GM23248 (cell line): ENCODE measurements around the gene CSNK1G1. TPM values are rescaled to one million over a fixed set of nuclear protein-coding genes. Genes with fewer than 3 reads are reported as not detected.
"Not testable (repeated sequence)": the region's sequence is repeated elsewhere in the genome, so short reads cannot be mapped to it uniquely, and the experiment has no call there.

Source experiments
- DNase-seq: peaks from one replicate; pipeline ENCODE4 v3.0.0-alpha.2; 2015
- H2AFZ ChIP-seq: fragments of 200-600 bp; sonication (generic); 2 replicates; pipeline ENCODE4 v1.6.1; 2016; ENCODE audit warnings: antibody characterized with exemption
- H3F3A ChIP-seq: fragments of 200-600 bp; sonication (generic); 2 replicates; pipeline ENCODE4 v1.6.1; 2016; ENCODE audit warnings: mild to moderate bottlenecking, antibody characterized with exemption, mixed run types; ENCODE audit not compliant: insufficient read depth
- H3K27ac ChIP-seq: fragments of 200-600 bp; sonication (generic); 2 replicates; pipeline ENCODE4 v1.5.1; 2016; ENCODE audit warnings: mild to moderate bottlenecking
- H3K27me3 ChIP-seq: fragments of 200-600 bp; sonication (generic); replicated peaks from 2 replicates; pipeline ENCODE4 v1.6.1; 2016; ENCODE audit warnings: mild to moderate bottlenecking; ENCODE audit not compliant: insufficient read depth
- H3K36me3 ChIP-seq: fragments of 200-600 bp; sonication (generic); 2 replicates; pipeline ENCODE4 v1.6.1; 2016; ENCODE audit warnings: low read depth, mild to moderate bottlenecking
- H3K4me1 ChIP-seq: fragments of 200-600 bp; sonication (generic); 2 replicates; pipeline ENCODE4 v1.6.1; 2016; ENCODE audit warnings: mild to moderate bottlenecking; ENCODE audit not compliant: insufficient read depth
- H3K4me2 ChIP-seq: fragments of 200-600 bp; sonication (generic); one replicate; pipeline ENCODE4 v1.6.1; 2016; ENCODE audit warnings: mild to moderate bottlenecking; ENCODE audit not compliant: unreplicated experiment
- H3K4me3 ChIP-seq: fragments of 200-600 bp; sonication (generic); 2 replicates; pipeline ENCODE4 v1.5.1; 2016; ENCODE audit warnings: mild to moderate bottlenecking
- H3K79me2 ChIP-seq: fragments of 200-600 bp; sonication (generic); 2 replicates; pipeline ENCODE4 v1.6.1; 2016; ENCODE audit warnings: mild to moderate bottlenecking; ENCODE audit not compliant: insufficient read depth
- H3K9ac ChIP-seq: fragments of 200-600 bp; sonication (generic); 2 replicates; pipeline ENCODE4 v1.6.1; 2016; ENCODE audit warnings: mild to moderate bottlenecking
- H3K9me2 ChIP-seq: fragments of 200-600 bp; sonication (generic); 2 replicates; pipeline ENCODE4 v1.6.1; 2016; ENCODE audit warnings: mixed run types, mild to moderate bottlenecking, moderate library complexity; ENCODE audit not compliant: insufficient read depth
- H3K9me3 ChIP-seq: fragments of 200-600 bp; sonication (generic); one replicate; pipeline ENCODE4 v1.6.1; 2017; ENCODE audit warnings: low read depth
- H4K20me1 ChIP-seq: fragments of 200-600 bp; sonication (generic); 2 replicates; pipeline ENCODE4 v1.6.0; 2016; ENCODE audit not compliant: insufficient read depth
- EZH2 ChIP-seq: fragments of 200-600 bp; sonication (generic); IDR thresholded peaks from 2 replicates; pipeline ENCODE4 v1.6.1; 2018; ENCODE audit warnings: antibody characterized with exemption, mild to moderate bottlenecking; ENCODE audit not compliant: insufficient read depth, poor library complexity, severe bottlenecking
- EZH2phosphoT487 ChIP-seq: fragments of 200-600 bp; sonication (generic); IDR thresholded peaks from 2 replicates; pipeline ENCODE4 v1.6.1; 2018; ENCODE audit warnings: antibody characterized with exemption, moderate library complexity, mild to moderate bottlenecking, low read depth; ENCODE audit not compliant: insufficient read depth
- WGBS, 2 experiments: methylation state at CpG; one replicate each; pipeline ENCODE4 v1.1.6; 2015 to 2017; ENCODE audit warnings: low lambda C conversion rate in 2 of 2, low coverage in 1 of 2; ENCODE audit errors: missing lambda C conversion rate in 2 of 2; 5-methylcytosine and 5-hydroxymethylcytosine counted together
- in situ Hi-C: fragments of 300-500 bp; cut with MboI; formaldehyde crosslinking; loops from 2 replicates; pipeline ENCODE4 v1.15.0; 2020
- polyA plus RNA-seq: library from polyadenylated mRNA; unstranded; fragments of >200 nt; fragmentation: Nextera tagmentation; extraction: Ambion mirVana; gene quantifications from 2 replicates; pipeline ENCODE4 v1.2.1, GENCODE V29; 2016
- total RNA-seq: library from RNA; depleted of rRNA; stranded (reverse); fragments of >200 nt; shearing (Covaris generic); gene quantifications from 2 replicates; pipeline ENCODE4 v1.2.3, GENCODE V29; 2014

CSNK1G1 gene
- total and polyA plus RNA-seq, 2 experiments from 2014 or later = 14.8 to 17.1 TPM

GRCh38 chr15:64223882-64224281 is 132.1 kb downstream of the CSNK1G1 start:
- no peak for TF ChIP-seq EZH2
- no peak for TF ChIP-seq EZH2phosphoT487
- peaks cover 97% of the 10 kb centered on the region for H3K79me2 ChIP-seq
- H3K4me3 ChIP-seq = no peak overlapping the region
- H3K36me3 ChIP-seq = no peaks in the 10 kb centered on the region
- no peak for DNase-seq
- no peak overlapping the region for H2AFZ ChIP-seq
- H3K4me2 ChIP-seq = no peak overlapping the region
- peaks cover 7% of the 10 kb centered on the region for H3F3A ChIP-seq
- in situ Hi-C loops = no loop called here
- no peaks in the 10 kb centered on the region for H3K9me2 ChIP-seq
- peaks cover 13% of the 10 kb centered on the region for H3K4me1 ChIP-seq
- H3K27ac ChIP-seq = no peak overlapping the region
- no peaks in the 10 kb centered on the region for H4K20me1 ChIP-seq
- H3K27me3 ChIP-seq = no peaks in the 10 kb centered on the region
- H3K9ac ChIP-seq = no peak overlapping the region
- H3K9me3 ChIP-seq = no peaks in the 10 kb centered on the region

GRCh38 chr15:64222573-64223366 is 133.2 kb downstream of the CSNK1G1 start:
- in situ Hi-C loops = no loop called here
- Histone ChIP-seq H3K4me3 (no peak overlapping the region), H3K36me3 (no peaks in the 10 kb centered on the region), H3K9ac (peak overlapping the region; percentile 5; the same call in 1 of the 2 replicates), H4K20me1 (no peaks in the 10 kb centered on the region), H3K9me2 (no peaks in the 10 kb centered on the region), H3F3A (peaks cover 7% of the 10 kb centered on the region), H2AFZ (no peak overlapping the region), H3K27me3 (no peaks in the 10 kb centered on the region), H3K9me3 (no peaks in the 10 kb centered on the region), H3K4me2 (no peak overlapping the region), H3K27ac (peak overlapping the region; percentile 27), H3K4me1 (peaks cover 13% of the 10 kb centered on the region), H3K79me2 (peaks cover 98% of the 10 kb centered on the region)
- DNase-seq = peak; percentile 69
- TF ChIP-seq EZH2phosphoT487 (no peak), EZH2 (no peak)
- 94 to 96% methylated on average over 3 of the region's 3 CpGs for WGBS, 2 experiments

- H4K20me1 ChIP-seq, H3K9me3 ChIP-seq, H3K9ac ChIP-seq, DNase-seq, H3K9me2 ChIP-seq, H3K4me2 ChIP-seq, H3K27me3 ChIP-seq, H3K36me3 ChIP-seq, H3F3A ChIP-seq, H3K4me3 ChIP-seq, in situ Hi-C loops, H2AFZ ChIP-seq, H3K27ac ChIP-seq: not testable (repeated sequence)
- 100% methylated on average over 1 of the region's 1 CpG for WGBS, 2 experiments
- Histone ChIP-seq H3K4me1 (peaks cover 13% of the 10 kb centered on the region), H3K79me2 (peaks cover 99% of the 10 kb centered on the region)
Observed at GRCh38 chr15:64221911-64222310, 134.1 kb downstream of the CSNK1G1 start.

- H3K4me2 ChIP-seq, H3K4me3 ChIP-seq, H3K27ac ChIP-seq, H3K9me2 ChIP-seq, DNase-seq, H3F3A ChIP-seq, H3K27me3 ChIP-seq, H2AFZ ChIP-seq, H3K4me1 ChIP-seq, H3K9ac ChIP-seq, H3K36me3 ChIP-seq, H3K9me3 ChIP-seq, H4K20me1 ChIP-seq: not testable (repeated sequence)
- 98 to 99% methylated on average over 5 of the region's 5 CpGs for WGBS, 2 experiments
- peaks cover 79% of the 10 kb centered on the region for H3K79me2 ChIP-seq
- in situ Hi-C loops = loop anchor here (10.0 kb wide), 1 partner anchor 137 kb away; the partner anchor contains the start of gene CSNK1G1
Observed at GRCh38 chr15:64217429-64217750, 138.6 kb downstream of the CSNK1G1 start.
